HG03025 (cell line): ENCODE data around the gene ST3GAL3.

Source experiments
- ATAC-seq: cut with Tn5 transposase; IDR thresholded peaks from one replicate; pipeline ENCODE4 v1.9.1; 2021; ENCODE audit warnings: mild to moderate bottlenecking, moderate library complexity; ENCODE audit not compliant: unreplicated experiment, low FRiP score

The ST3GAL3 gene

GRCh38 chr1:43871181-43871910, 164.0 kb downstream of the ST3GAL3 start:
- ATAC-seq, result no peak

DNA sequence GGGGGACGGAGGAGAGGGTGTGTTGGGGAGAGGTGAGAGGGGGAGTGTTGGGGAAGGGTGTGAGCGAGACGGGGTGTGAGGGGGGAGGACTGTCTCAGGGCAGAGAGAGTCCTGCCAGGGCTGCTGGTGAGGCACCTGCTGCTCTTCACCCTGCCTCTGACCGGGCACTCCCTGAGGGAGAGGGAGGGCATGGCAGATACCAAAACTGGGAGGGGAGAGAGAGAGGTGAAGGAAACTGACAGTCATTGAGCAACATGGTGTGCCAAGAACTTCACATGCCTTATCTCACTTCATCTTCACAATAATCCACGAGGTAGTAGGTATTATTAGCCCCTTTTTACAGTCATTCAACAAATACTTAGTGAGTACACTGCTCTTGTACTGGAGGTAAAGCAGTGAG, 164.9 kb downstream of the ST3GAL3 start:
- ATAC-seq, result no peak

- ATAC-seq, result no peak
These were observed 166.5 kb downstream of the ST3GAL3 start for GRCh38 chr1:43873851-43874250.

- no peak for ATAC-seq
These were observed 167.4 kb downstream of the ST3GAL3 start for GRCh38 chr1:43874716-43875115.

DNA sequence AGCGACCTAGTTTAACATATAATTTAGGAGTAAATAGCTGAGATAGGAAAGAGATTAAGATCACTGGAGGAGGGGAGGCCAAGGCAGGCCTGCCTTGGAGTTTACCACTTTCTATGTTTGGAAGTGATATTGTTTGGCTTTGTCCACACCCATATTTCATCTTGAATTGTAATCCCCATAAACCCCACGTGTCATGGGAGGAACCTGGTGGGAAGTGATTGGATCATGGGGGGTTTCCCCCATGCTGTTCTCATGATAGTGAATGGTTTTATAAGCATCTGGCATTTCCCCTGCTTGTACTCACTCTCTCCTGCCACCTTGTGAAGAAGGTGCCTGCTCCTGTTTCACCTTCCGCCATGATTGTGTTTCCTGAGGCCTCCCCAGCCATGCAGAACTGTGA, 168.0 kb downstream of the ST3GAL3 start:
- no peak for ATAC-seq

- no peak for ATAC-seq
These were observed 169.8 kb downstream of the ST3GAL3 start for GRCh38 chr1:43877101-43877500.

DNA sequence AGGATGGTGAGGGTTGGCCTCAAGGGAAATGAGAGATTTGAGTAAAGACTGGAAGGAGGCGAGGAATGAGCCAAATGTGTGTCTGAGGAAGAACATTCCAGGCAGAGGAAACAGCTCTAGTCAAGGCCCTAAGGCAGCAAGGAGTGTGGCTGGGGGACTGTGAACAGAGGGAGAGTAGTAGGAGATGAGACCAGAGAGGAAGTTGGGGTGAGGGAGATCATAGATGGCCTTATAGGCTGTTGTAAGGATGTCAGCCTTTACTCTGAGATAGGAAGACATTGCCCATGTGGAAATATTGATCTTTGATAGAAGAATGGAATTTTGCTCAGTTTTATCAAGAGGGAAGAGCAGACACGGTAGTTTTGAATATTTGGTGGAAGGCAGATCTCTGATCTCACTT, 171.1 kb downstream of the ST3GAL3 start:
- ATAC-seq, result no peak

DNA sequence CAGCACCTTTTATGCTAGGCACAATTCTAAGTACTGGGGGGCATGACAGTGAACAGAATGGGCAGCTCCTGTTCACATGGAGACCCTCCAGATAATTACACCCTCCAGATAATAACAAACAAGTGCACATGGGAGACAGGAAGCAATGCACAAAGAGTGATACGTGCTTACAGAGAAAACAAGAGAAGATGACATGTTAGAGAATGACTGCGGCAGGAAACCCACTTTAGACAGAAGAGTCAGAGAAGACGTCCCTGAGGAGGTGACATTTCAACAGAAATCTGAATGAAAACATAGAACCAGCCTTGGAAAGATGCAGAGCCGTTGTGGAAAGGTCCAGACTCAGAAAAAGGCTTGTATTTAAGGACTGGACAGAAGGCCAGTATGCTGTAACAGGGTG, 171.5 kb downstream of the ST3GAL3 start:
- ATAC-seq, result no peak

DNA sequence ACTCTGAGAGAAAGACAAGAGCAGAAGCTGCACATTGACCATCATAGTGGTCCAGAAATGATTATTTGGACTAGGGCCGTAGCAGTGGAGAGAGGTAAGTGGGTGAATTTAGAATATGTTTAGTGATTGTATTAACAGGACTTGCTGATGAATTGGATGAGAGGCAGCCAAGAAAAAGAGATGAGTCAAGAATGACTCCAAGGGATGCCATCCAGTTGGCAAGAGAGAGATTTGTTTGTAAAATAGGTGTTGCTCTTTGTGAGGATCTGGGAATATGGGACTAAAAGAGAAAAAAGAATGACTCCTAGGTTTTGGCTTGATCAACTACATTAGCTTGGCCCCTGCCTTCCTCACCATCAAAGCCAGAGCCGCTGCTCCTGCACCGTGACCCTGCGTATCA, 172.1 kb downstream of the ST3GAL3 start:
- no peak for ATAC-seq

DNA sequence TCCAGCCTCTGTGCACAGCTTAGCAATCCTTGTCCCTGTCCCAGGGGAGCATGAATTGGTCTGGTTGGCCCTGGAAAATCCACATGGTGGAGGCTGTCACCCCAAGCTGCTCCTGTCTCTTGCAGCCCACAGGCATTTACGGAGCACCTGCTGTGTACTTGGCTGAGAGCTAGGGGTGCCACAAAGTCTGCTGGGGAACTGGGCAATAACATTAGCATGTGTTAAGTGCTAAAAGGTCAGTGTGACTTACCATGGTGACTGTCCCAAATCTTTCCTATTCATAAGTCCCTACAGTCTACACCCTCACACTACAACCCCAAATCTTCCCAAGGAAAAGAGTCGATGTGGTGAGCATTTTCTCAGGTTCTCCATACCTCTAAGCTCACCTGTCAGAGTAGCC, 172.7 kb downstream of the ST3GAL3 start:
- ATAC-seq, result no peak

DNA sequence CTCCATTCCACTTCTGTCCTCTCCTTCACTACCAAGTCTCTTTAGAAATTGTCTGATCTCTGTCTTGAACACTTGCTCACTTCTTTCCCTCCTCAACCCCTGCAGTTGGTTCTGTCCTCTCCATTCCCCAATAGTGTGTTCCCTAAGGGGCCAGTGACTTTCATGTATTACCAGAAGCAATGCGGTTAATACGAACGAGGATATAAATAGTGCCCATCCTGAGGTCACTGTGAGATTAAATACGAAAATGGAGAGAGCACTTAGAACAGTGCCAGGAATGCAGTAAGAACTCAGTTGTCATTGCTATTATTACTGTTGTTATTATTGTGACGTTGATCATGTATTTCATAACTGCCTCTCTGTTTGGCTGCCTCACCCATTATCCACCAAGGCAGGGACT, 173.3 kb downstream of the ST3GAL3 start:
- no peak for ATAC-seq

- ATAC-seq, result no peak
These were observed 174.1 kb downstream of the ST3GAL3 start for GRCh38 chr1:43881415-43881814.

- no peak for ATAC-seq
These were observed 175.4 kb downstream of the ST3GAL3 start for GRCh38 chr1:43882763-43883162.

DNA sequence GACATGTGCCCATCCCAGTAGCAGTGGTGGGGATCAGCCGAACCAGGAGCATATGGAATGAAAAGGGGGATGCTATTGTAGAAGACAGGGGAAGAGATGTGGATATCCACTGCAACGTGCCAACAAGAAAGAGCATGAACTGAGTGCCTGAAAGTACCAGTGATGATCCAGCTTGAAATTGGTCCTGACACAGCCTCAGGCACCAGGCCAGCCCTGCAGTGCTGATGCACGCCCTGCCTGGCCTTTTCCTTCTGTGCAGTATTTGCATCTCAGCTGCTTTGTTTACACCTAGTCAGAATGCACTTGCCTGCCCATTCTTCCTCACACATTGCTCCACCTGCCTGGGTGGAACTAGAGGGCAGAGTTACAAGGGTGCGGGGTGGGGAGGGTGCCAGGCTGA, 176.0 kb downstream of the ST3GAL3 start:
- ATAC-seq, result no peak

DNA sequence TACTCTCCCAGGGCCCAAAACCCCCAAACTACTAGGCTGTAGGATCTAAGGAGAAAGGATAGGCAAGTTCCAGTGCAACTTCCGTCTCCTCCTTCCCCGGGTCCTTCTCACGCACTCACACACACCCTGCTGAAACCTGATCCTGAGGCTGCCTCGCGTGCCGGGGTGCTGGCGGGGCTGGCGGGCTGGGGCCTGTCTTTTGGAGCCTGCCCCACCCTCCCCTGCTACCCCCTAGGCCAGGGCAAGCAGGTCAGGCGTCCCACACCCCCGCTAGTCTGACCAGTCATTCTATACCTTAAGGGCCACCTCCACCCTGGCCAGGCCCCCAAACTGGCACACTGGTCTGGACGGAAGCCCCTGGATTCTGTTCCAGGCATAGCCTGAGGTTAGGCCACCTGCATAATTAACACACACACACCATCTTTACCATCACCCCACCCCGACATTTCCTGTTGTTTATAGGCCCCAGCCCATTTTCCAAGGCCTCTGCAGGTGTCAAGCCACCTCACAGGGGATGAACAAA, 178.0 kb downstream of the ST3GAL3 start:
- no peak for ATAC-seq

GRCh38 chr1:43887748-43888147, 180.4 kb downstream of the ST3GAL3 start:
- no peak for ATAC-seq

DNA sequence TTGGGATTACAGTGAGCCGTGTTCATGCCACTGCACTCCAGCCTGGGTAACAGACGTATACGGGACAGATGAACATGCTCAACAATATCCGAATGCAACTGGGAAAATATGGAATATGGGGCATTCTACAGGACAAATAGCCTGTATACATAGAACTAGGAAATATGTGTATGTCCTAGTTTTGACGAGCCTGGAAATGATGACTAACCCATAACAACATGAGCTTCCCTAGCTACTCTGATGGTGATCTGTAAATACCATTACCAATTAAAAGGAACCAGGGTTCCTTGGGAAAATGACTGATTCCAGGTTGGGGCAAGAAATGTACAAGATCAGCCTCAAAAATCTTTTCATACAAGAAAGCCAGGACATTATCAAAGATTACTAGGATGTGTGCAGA, 183.5 kb downstream of the ST3GAL3 start:
- ATAC-seq, result no peak

GRCh38 chr1:43893006-43893405, 185.7 kb downstream of the ST3GAL3 start:
- no peak for ATAC-seq

GRCh38 chr1:43898981-43899380, 191.6 kb downstream of the ST3GAL3 start:
- no peak for ATAC-seq

GRCh38 chr1:43900386-43900785, 193.1 kb downstream of the ST3GAL3 start:
- no peak for ATAC-seq

DNA sequence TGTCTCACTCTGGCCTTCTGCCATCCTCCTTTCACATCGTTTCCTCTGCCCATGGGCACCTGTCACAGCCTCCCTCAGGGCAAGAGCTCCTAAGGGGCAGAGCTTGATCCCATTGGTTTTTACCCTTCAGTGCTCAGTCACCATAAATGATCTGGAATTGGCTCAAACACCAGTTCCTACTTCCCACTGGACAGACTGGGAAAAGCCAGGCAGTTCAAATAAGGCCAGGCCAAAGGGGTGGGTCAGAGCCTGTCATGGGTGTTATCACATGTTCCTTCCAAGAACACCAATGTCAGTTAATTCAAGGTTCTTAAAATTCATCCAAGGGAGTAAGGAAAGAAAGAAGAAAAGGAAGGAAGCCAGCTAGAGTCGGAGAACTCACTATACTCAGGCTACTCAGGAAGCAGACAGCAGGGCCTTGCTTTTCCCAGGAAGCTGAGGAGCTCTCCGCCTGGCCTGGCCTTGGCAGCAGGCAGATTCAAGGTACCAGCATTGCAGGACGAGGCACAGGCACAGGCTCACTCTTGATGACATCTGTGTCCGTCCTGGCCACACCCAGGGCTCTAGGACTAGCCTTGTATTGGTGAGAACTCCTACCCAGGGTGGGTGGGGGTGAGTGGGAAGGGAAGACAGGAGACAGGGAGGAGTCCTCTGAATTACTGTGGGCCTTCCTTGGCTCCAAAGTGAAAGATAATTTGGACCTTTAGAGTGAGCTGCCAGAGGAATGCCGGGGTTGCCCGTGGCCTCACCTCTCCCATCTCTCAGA, 194.0 kb downstream of the ST3GAL3 start:
- ATAC-seq, result no peak
